ENCODE measurements around the gene JAKMIP3.

DNA sequence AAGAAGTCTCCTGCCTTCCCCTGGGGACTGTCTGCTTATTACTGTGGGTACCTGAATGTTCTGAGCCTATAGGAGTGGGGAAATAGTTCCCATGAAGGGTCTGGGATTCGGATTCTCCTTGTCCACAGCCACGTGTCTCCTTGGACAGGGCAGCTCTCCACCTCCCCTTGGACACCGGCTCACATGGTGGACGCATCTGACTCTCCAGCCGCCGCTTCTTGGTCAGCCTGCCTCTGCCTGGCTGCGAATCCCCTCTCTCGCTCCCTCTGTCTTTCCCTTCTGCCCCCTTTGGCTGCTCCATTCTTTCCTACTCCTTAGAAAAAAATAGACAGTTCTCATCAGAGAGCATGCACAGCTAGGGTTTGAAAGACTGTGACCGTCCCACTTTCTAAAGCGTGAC lies 46.9 kb downstream of the JAKMIP3 start:
- TF ChIP-seq, protein P1, sequence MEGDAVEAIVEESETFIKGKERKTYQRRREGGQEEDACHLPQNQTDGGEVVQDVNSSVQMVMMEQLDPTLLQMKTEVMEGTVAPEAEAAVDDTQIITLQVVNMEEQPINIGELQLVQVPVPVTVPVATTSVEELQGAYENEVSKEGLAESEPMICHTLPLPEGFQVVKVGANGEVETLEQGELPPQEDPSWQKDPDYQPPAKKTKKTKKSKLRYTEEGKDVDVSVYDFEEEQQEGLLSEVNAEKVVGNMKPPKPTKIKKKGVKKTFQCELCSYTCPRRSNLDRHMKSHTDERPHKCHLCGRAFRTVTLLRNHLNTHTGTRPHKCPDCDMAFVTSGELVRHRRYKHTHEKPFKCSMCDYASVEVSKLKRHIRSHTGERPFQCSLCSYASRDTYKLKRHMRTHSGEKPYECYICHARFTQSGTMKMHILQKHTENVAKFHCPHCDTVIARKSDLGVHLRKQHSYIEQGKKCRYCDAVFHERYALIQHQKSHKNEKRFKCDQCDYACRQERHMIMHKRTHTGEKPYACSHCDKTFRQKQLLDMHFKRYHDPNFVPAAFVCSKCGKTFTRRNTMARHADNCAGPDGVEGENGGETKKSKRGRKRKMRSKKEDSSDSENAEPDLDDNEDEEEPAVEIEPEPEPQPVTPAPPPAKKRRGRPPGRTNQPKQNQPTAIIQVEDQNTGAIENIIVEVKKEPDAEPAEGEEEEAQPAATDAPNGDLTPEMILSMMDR (IDR thresholded peaks at IDR 0.05): no peak
- TF ChIP-seq POLR2A (IDR thresholded peaks at IDR 0.05): no peak
